Sigmoid colon (tissue), 7 donors: Measurements from ENCODE around the gene ZFPM1. TPM values are rescaled to one million over a fixed set of nuclear protein-coding genes. Genes with fewer than 3 reads are reported as not detected.
"Not testable (repeated sequence)": the region's sequence is repeated elsewhere in the genome, so short reads cannot be mapped to it uniquely, and the experiment has no call there.

Experiments used
- DNase-seq: peaks from one replicate; pipeline ENCODE4 v3.0.0-alpha.2; 2019
- H3K27ac ChIP-seq, 4 donors: fragments of 200-600 bp; sonication (generic); one replicate each; pipeline ENCODE4 v1.5.1; 2016 to 2019; ENCODE audit warnings: mild to moderate bottlenecking in 1 of 4
- H3K27me3 ChIP-seq, 3 donors: fragments of 200-600 bp; sonication (generic); one replicate each; pipeline ENCODE4 v1.5.1; 2019; ENCODE audit warnings: mild to moderate bottlenecking in 1 of 3
- H3K36me3 ChIP-seq, 4 donors: fragments of 200-600 bp; sonication (generic); one replicate each; pipeline ENCODE4 v1.5.1; 2016 to 2019
- H3K4me1 ChIP-seq, 4 donors: fragments of 200-600 bp; sonication (generic); one replicate each; pipeline ENCODE4 v1.5.1; 2017 to 2019
- H3K4me3 ChIP-seq, 4 donors: fragments of 200-600 bp; sonication (generic); one replicate each; pipeline ENCODE4 v1.5.1; 2017 to 2019; ENCODE audit warnings: mild to moderate bottlenecking in 2 of 4, moderate library complexity in 1 of 4
- H3K9me3 ChIP-seq, 4 donors: fragments of 200-600 bp in 3 of 4; sonication (generic) in 3 of 4; one replicate each; pipeline versions ENCODE4 v1.5.1 to v1.6.1; 2013 to 2019
- EP300 ChIP-seq, 4 donors: sonication (generic); formaldehyde crosslinking; IDR thresholded peaks; one replicate each; pipeline ENCODE4 v1.6.1; 2017; ENCODE audit warnings: antibody characterized with exemption in 4 of 4
- POLR2A ChIP-seq, 2 donors: fragments of 450-650 bp; IDR thresholded peaks; one replicate each; pipeline ENCODE4 v1.6.1; 2016; ENCODE audit warnings: antibody characterized with exemption in 2 of 2, mild to moderate bottlenecking in 2 of 2, moderate library complexity in 2 of 2
- POLR2AphosphoS5 ChIP-seq, 4 donors: sonication (generic); formaldehyde crosslinking; IDR thresholded peaks; one replicate each; pipeline ENCODE4 v1.6.1; 2017; ENCODE audit warnings: antibody characterized with exemption in 4 of 4
- WGBS, 2 donors: extraction: QIAGEN DNeasy Blood & Tissue Kit; methylation state at CpG; one replicate each; pipeline ENCODE4 v1.1.7; 2013; 5-methylcytosine and 5-hydroxymethylcytosine counted together
- intact Hi-C: fragments of 100-400 bp; cut with DNase I; formaldehyde crosslinking; loops from one replicate; pipeline ENCODE4 v1.15.1; 2023
- polyA plus RNA-seq, 3 donors: library from polyadenylated mRNA; stranded (reverse); fragments of 200-250 nt; gene quantifications; one replicate each; pipeline ENCODE4 v1.2.3, GENCODE V29; 2013
- total RNA-seq, 4 donors: library from RNA; depleted of rRNA; stranded (reverse); fragments of >200 nt; gene quantifications; one replicate each; pipeline ENCODE4 v1.1.0, GENCODE V29; 2016
- TF ChIP-seq, protein P1 (sequence below), 4 experiments: fragments of 450-650 bp in 3 of 4; fragments of 200-600 bp in 1 of 4; IDR thresholded peaks; one replicate each; pipeline ENCODE4 v1.5.1; 2016 to 2019; ENCODE audit warnings: antibody characterized with exemption in 4 of 4, mild to moderate bottlenecking in 3 of 4, moderate library complexity in 2 of 4
- donor health status: healthy with polysubstance abuse.
- donor health status: Bipolar disorder and iron deficiency.
- donor health status: healthy.

Gene ZFPM1
- total and polyA plus RNA-seq, 7 donors, result 0.27 to 3.7 (median 0.66) TPM

DNA sequence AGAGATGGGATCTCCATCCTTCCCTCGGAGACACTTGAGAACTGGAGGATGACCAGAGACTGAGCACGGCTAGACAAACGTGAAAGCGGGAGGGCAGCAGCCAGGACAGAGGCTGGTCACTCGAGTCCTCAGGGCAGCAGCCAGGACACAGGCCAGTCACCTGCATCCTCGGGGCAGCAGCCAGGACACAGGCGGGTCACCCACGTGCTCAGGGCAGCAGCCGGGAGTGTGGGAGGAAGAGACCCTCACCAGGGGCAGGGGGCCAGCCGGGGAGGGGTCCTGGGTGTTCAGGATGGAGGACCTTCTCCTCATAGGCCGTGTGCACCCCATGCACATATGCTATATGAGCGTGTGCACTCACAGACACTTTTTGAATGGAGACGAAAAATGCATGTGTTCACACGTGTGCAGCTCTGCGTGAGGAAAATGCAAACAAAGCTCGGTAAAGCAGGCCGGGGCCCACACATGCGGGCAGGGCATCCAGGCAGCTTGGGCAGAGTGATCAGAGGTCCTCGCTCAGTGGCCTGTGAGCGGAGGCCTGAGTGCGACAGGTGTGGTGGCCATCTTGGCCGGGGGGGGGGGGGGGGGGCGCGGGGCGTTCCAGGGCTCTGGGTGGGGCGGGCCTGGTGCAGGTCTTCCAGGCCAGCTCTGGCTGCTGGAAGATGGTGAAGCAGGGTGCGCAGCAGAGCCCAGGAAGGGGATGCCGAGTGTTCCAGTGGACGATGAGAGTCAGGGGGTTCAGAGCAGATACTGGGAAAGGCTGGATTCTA lies 43.6 kb upstream of the ZFPM1 start:
- no peak for DNase-seq
- 53 to 83% methylated on average over 29 of the region's 29 CpGs for WGBS, 2 donors
- Histone ChIP-seq H3K9me3 (no peaks in the 10 kb centered on the region), H3K4me1 (peaks cover 0 to 4% (median 0%) of the 10 kb centered on the region in 4 donors), H3K27me3 (no peaks in the 10 kb centered on the region), H3K36me3 (no peaks in the 10 kb centered on the region), H3K27ac (no peak overlapping the region), H3K4me3 (no peak overlapping the region)
- intact Hi-C loops, result no loop called here
- no peak for TF ChIP-seq EP300 (IDR thresholded peaks at IDR 0.05)
- TF ChIP-seq, protein P1, sequence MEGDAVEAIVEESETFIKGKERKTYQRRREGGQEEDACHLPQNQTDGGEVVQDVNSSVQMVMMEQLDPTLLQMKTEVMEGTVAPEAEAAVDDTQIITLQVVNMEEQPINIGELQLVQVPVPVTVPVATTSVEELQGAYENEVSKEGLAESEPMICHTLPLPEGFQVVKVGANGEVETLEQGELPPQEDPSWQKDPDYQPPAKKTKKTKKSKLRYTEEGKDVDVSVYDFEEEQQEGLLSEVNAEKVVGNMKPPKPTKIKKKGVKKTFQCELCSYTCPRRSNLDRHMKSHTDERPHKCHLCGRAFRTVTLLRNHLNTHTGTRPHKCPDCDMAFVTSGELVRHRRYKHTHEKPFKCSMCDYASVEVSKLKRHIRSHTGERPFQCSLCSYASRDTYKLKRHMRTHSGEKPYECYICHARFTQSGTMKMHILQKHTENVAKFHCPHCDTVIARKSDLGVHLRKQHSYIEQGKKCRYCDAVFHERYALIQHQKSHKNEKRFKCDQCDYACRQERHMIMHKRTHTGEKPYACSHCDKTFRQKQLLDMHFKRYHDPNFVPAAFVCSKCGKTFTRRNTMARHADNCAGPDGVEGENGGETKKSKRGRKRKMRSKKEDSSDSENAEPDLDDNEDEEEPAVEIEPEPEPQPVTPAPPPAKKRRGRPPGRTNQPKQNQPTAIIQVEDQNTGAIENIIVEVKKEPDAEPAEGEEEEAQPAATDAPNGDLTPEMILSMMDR (IDR thresholded peaks at IDR 0.05), result no peak
- TF ChIP-seq POLR2A (IDR thresholded peaks at IDR 0.05), result no peak
- no peak for TF ChIP-seq POLR2AphosphoS5 (IDR thresholded peaks at IDR 0.05)

DNA sequence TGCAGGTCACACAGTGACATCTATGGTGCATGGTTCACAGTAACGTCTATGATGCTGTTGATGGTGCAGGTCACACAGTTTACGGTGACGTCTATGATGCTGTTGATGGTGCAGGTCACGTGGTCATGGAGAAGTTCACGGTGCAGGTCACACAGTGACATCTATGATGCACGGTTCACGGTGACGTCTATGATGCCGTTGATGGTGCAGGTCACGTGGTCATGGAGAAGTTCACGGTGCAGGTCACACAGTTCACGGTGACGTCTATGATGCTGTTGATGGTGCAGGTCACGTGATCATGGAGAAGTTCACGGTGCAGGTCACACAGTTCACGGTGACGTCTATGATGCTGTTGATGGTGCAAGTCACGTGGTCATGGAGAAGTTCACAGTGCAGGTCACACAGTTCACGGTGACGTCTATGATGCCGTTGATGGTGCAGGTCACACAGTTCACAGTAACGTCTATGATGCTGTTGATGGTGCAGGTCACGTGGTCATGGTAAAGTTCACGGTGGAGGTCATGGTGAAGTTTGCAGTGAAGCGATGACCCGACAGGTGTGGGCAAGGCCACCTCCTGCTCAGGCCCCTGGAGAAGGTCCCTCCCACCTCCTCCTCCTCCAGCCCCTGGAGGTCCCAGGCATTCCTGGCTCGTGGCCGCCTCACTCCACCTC lies 42.6 kb upstream of the ZFPM1 start:
- 94% methylated on average over 28 of the region's 28 CpGs for WGBS, 2 donors
- H3K9me3 ChIP-seq, intact Hi-C loops, H3K36me3 ChIP-seq, H3K4me3 ChIP-seq, DNase-seq, H3K4me1 ChIP-seq, H3K27me3 ChIP-seq, H3K27ac ChIP-seq: not testable (repeated sequence)

DNA sequence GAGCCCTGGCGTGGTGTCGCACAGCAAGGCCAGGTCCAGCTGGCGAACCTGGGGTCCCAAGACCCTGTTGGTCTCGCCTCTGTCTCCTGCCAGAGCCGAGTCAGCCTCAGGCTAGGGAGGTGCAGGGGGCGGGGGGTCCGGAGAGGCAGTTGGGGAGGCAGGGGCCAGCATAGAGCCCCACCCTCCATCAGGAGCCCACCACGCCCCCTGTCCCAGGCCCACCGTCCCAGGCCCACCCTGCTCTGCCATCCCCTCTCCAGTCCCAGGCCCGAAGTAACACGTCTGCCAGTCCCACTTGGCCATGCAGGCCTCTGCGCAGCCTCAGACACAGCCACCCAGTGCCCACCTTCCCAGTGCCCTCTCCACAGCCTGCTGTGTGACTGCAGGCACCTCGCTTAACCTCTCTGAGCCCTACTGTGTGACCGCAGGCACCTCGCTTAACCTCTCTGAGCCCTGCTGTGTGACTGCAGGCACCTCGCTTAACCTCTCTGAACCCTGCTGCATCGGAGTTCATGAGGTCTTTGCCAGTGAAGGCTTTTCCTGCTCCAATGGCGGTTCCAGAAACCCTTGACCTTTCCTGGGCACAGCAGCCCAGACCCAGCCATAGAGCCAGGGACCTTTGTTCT lies 41.0 kb upstream of the ZFPM1 start:
- H3K27me3 ChIP-seq, result no peaks in the 10 kb centered on the region
- intact Hi-C loops, result no loop called here
- 89 to 93% methylated on average over 18 of the region's 18 CpGs for WGBS, 2 donors
- no peaks in the 10 kb centered on the region for H3K9me3 ChIP-seq
- no peak overlapping the region for H3K4me3 ChIP-seq
- no peak for DNase-seq
- H3K27ac ChIP-seq, result no peak overlapping the region
- TF ChIP-seq POLR2A (IDR thresholded peaks at IDR 0.05), result no peak
- TF ChIP-seq, protein P1 (IDR thresholded peaks at IDR 0.05), result no peak
- no peak for TF ChIP-seq EP300 (IDR thresholded peaks at IDR 0.05)
- TF ChIP-seq POLR2AphosphoS5 (IDR thresholded peaks at IDR 0.05), result no peak
- H3K36me3 ChIP-seq, result no peaks in the 10 kb centered on the region
- no peaks in the 10 kb centered on the region for H3K4me1 ChIP-seq

DNA sequence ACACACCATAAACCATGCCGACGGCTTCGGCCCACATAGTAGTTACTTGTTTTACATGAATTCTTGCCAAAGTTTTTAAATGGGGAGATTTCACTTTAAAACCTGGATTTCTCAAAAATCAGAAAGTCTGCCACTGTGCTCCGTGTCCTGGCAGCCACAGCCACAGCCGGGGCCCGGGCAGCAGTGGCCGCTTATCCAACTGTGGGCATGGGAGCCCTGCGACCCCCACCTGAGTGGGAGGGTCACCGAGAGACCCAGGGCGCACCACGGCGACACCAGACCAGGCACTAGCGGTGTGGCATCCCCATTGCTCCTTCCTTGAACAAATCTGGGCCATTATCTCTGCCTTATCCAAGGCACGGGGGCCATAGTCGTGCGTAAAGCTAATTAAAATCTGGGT lies 40.3 kb upstream of the ZFPM1 start:
- no peak for DNase-seq
- Histone ChIP-seq H3K27me3 (no peaks in the 10 kb centered on the region), H3K36me3 (no peaks in the 10 kb centered on the region), H3K4me1 (no peaks in the 10 kb centered on the region), H3K4me3 (no peak overlapping the region), H3K27ac (no peak overlapping the region), H3K9me3 (no peaks in the 10 kb centered on the region)
- TF ChIP-seq, protein P1 (IDR thresholded peaks at IDR 0.05), result no peak
- no peak for TF ChIP-seq POLR2A (IDR thresholded peaks at IDR 0.05)
- no peak for TF ChIP-seq EP300 (IDR thresholded peaks at IDR 0.05)
- no peak for TF ChIP-seq POLR2AphosphoS5 (IDR thresholded peaks at IDR 0.05)
- intact Hi-C loops, result no loop called here
- 74 to 87% methylated on average over 16 of the region's 16 CpGs for WGBS, 2 donors

DNA sequence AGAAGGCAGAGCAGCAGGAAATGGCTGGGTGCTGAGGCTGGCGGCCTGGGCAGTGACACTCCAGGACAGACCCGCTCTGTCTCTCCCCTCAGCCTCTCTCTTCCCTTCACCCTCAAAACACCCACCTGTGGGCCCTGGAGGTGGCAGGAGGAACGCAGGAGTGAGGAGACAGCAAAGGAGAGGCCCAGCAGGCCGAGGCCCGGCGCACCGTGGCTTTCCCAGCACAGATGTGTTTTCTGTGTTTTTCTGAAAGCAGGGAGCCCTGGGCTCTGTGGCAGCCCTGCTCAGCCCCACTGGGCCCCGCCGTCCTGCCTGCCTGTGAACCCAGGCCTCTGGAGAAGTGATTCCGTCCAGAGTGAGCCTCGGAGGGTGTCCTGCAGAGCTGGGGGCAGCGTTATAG lies 39.8 kb upstream of the ZFPM1 start:
- H3K9me3 ChIP-seq, result no peaks in the 10 kb centered on the region
- intact Hi-C loops, result no loop called here
- no peak overlapping the region for H3K27ac ChIP-seq
- H3K36me3 ChIP-seq, result no peaks in the 10 kb centered on the region
- H3K4me3 ChIP-seq, result no peak overlapping the region
- no peak for DNase-seq
- TF ChIP-seq EP300 (IDR thresholded peaks at IDR 0.05) (no peak), POLR2AphosphoS5 (IDR thresholded peaks at IDR 0.05) (no peak), POLR2A (IDR thresholded peaks at IDR 0.05) (no peak)
- TF ChIP-seq, protein P1 (IDR thresholded peaks at IDR 0.05), result no peak
- H3K27me3 ChIP-seq, result no peaks in the 10 kb centered on the region
- no peaks in the 10 kb centered on the region for H3K4me1 ChIP-seq
- 85 to 87% methylated on average over 12 of the region's 12 CpGs for WGBS, 2 donors
